SK-N-SH (cell line): ENCODE measurements around the gene EYA2.

Source experiments
- CTCF ChIP-seq: fragments of 200-600 bp; sonication (generic); IDR thresholded peaks from 2 replicates; pipeline ENCODE4 v1.6.1; 2017; ENCODE audit warnings: antibody characterized with exemption, mild to moderate bottlenecking, moderate library complexity
- EZH2phosphoT487 ChIP-seq: fragments of 200-600 bp; sonication (generic); IDR thresholded peaks from 2 replicates; pipeline ENCODE4 v1.6.1; 2017; ENCODE audit warnings: low read depth, mixed run types, mild to moderate bottlenecking, antibody characterized with exemption, moderate library complexity, borderline replicate concordance
- MAX ChIP-seq: IDR thresholded peaks from 2 replicates; pipeline ENCODE4 v1.4.0; 2012; ENCODE audit warnings: low read depth
- POLR2AphosphoS5 ChIP-seq: IDR thresholded peaks from 2 replicates; pipeline ENCODE4 v1.6.1; 2012; ENCODE audit warnings: low read depth, low read length
- RAD21 ChIP-seq: IDR thresholded peaks from 2 replicates; pipeline ENCODE4 v1.6.1; 2012; ENCODE audit warnings: mild to moderate bottlenecking, low read length
- SMC3 ChIP-seq: IDR thresholded peaks from 2 replicates; pipeline ENCODE4 v1.6.1; 2012; ENCODE audit warnings: low read depth, low read length, improper control_type of control experiment
- TAF1 ChIP-seq: IDR thresholded peaks from 2 replicates; pipeline ENCODE4 v1.6.1; 2012; ENCODE audit warnings: low read depth, mild to moderate bottlenecking, low read length, moderate library complexity, borderline replicate concordance
- USF2 ChIP-seq: fragments of 150-350 bp; IDR thresholded peaks from 2 replicates; pipeline ENCODE4 v1.6.1; 2017; ENCODE audit warnings: antibody characterized with exemption, low read length, low read depth, borderline replicate concordance

- no peak for TF ChIP-seq POLR2AphosphoS5
- TF ChIP-seq CTCF: no peak
- TF ChIP-seq SMC3: no peak
- no peak for TF ChIP-seq EZH2phosphoT487
- TF ChIP-seq TAF1: no peak
- no peak for TF ChIP-seq USF2
- no peak for TF ChIP-seq RAD21
- TF ChIP-seq MAX: no peak
These were observed 1.6 kb upstream of the EYA2 start for GRCh38 chr20:46893051-46893450.
